GM19452 (cell line): ENCODE results near the gene ANKRD34B.
"Not testable (repeated sequence)": the region's sequence is repeated elsewhere in the genome, so short reads cannot be mapped to it uniquely, and the experiment has no call there.

Experiments
- ATAC-seq: cut with Tn5 transposase; IDR thresholded peaks from one replicate; pipeline ENCODE4 v1.9.1; 2021; ENCODE audit not compliant: unreplicated experiment

The ANKRD34B gene

DNA sequence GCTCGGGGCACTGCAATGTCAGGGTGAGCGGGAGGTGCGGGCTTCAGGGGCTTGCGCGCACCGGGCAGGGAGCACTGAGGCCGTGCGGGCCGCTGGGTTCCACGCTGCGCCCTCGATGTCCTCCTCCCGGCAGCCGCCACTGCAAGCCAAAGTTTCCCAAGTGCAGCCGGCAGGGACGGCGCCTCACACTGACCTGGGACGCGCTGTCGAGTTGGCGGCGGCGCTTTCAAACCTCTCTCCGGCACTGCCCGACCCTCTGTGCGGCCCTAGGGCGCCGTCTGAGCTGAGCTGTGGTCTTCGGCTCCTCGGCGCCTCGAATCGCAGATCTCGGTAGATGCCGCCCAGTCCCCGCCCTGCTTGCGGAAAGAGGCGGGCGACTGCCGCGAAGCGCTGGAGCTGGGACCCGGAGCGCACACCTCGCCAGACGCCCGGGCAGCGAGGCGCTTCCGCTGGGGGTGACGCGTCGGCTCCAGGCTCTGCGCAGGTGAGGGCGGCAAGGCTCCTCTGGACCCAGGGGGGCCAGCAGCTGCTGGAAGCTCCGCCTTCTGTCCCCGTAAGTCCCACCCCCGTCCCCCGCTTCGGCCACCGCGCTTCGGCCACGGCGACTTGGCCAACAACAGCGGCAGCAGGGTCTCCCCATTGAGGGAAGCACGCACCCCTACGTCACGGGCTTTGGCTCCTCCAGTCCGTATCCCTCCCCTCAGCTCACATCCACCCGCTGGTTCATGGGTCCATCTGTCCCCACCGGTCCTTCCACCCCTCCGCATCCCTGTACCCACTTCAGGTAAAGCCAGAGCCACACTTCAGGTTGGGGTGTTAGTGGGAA lies at the start of gene ANKRD34B:
Gene ANKRD34B (minus strand): TSS at position 320 of the 826 bp plus-strand sequence. CDS start 10,261 bp downstream, outside the sequence.
- ATAC-seq, result no peak

DNA sequence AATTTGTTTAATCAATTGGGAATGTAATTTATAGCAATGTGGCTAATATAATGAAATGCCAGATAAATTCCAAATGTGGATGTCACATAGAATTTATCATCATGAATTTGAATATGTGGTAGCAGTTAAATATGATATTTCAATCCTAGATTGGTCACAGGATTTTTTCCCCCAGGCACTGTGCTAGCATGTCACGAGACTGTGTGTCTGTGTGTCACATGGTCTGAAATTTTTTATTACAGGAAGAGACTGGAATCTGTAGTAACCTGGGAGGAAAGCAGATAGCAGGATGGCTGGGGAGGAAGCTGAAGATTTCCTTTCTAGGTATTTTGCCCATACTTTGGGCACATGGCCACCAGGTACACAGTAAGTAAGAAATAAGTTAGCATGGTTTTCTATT lies 49.0 kb upstream of the ANKRD34B start:
- ATAC-seq, result no peak

DNA sequence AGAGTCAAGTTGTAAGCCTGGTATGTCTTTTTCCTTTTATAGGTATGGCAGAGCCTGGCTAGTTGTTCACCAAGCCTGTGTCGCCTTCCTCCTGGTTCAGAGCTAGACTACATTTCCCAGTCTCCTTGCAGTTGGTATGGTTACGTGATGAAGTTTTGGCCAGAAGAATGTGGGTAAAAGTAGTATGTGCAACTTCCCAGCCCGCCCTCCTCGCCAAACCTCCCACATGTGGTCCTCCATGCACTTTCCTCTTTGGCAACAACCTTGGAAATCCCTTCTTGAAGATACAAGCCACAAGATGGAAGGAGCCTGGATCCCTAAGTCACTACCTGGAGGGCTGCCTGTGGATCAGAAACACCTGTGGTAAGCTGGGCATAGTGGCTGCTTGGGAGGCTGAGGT lies 48.4 kb upstream of the ANKRD34B start:
- no peak for ATAC-seq

DNA sequence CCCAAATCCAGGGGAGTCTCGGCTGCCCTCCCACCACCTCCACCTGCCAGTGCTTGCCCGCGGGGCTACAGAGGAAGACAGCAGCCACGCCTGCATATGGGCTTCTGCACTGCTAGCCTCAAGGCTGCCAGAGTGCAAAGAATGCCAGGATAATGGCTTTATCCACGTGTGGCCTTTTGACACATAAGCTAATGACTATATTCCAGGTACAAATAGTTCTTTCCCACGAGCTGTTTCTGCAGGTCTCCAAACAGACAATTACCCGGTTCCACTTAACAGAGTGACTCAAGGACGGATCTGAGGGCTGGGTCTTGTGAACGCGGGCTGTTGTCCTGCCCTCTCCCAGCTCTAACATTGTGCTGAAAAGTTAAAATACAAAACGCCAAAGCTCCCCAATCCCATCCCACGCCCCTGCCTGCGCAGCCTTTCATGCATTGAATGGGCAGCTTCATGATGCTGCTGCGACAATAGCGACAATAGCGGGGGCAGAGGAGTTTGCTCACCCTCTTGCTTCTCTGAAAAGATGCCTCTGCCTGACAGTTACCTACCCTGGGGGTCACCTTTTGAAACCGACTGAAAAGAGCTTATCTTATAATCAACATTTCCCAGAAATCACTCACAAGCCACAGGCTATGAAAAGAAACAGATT lies 45.3 kb upstream of the ANKRD34B start:
- ATAC-seq, result no peak

DNA sequence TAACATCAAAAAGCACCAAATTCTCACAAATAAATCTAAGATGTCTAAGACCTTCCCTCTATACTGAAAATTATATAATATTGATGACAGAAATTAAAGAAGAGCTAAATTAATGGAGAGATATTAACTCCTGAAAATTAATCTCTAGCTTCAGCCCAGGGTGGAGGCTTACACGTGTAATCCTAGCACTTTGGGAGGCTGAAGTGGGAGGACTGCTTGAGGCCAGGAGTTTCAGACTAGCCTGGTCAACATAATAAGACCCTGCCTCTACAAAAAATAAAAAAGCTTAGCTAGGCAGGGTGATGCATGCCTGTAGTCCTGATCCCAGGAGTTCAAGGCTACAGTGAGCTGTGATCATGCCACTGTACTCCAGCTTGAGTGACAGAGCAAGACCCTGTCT lies 39.6 kb upstream of the ANKRD34B start:
- no peak for ATAC-seq

DNA sequence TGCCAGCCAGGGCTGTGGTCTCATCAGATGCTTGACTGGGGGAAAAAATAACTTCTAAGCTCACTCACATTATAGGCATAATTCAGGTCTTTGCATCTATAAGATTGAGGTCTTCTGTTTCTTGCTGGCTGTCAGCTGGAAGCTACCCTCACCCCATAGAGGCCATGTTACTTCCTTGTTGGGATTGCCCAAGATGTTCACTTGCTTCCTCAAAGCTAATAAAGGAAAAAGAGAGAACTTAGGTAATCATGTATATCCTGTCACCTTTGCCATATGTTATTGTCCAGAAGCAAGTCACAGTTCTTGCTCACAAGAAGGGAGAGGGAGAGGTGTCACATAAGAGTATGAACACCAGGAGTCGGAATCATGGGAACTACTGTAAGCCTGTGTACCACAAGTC lies 38.7 kb upstream of the ANKRD34B start:
- ATAC-seq, result no peak

DNA sequence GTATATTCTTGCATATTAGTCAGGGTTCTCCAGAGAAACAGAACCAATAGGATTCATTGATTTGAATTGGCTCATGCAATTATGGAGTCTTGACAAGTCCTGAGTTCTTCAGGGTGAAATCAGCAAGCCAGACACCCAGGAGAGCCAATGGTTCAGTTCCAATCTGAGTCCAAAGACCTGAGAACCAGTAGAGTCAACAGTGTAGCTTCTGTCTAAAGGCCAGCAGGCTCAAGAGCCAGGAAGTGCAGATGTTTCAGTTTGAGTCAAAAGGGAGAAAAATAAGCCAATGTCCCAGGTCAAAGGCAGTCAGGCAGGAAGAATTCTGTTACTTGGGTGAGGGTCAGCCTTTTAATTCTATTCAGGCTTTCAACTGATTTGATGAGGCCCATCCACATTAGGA lies 37.8 kb upstream of the ANKRD34B start:
- peak; percentile 74 for ATAC-seq

DNA sequence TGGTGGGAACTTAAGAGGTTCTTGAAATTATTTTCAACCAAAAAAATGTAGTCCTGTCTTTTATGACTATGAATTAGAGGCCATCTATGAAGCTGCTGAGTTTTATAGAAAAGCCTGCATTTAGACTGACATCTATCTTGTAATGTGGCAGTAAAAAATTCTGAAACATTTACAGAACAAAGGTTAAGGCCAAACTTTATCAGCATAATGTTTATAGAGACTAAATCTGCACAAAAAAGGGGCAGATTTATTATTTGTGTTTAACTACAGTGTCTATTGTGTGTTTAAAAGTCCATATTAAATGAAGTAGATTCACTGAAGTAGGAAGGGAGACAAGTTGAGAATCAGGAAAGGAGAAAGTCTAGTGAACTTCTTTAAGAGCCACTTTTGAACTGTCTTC lies 37.3 kb upstream of the ANKRD34B start:
- ATAC-seq, result no peak

DNA sequence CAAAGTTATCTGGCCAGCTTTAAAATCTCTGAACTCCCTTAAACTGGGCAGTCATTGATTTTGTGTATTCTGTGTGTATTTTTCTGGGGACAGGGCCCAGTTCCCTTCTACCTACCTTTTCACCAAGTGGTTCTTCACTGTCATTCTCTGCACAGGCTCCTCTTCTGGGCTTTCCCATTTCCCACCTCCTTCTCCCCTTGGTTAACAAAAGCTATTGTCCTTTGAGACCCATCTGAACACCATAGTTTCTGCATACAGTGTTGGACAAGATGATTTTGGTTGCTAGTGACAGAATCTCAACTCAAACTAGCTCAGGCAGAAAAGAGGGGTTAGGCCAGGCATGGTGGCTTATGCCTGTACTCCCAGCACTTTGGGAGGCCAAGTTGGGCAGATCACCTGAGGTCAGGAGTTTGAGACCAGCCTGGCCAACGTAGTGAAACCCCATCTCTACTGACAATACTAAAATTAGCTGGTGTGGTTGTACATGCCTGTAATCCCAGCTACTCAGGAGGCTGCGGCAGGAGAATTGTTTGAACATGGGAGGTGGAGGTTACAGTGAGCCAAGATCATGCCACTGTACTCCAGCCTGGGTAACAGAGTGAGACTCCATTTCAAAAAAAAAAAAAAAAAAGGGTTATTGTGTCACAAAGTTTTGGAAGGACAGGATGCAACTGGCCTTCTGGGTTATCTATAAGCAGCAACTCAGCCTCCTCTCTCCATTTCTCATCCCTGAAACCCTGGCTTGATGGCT lies 31.0 kb upstream of the ANKRD34B start:
- ATAC-seq, result no peak

DNA sequence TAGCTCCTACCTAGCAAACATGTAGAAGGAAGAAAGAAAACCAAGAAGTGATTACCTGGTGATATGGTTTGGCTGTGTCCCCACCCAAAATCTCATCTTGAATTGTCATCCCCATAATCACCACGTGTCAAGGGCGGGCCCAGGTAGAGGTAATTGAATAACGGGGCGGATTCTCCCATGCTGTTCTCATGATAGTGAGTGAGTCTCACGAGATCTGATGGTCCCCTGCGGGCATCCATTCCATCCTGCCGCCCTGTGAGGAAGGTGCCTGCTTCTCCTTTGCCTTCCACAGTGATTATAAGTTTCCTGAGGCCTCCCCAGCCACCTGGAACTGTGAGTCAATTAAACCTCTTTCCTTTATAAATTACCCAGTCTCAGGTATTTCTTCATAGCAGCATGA lies 27.4 kb upstream of the ANKRD34B start:
- ATAC-seq, result no peak

DNA sequence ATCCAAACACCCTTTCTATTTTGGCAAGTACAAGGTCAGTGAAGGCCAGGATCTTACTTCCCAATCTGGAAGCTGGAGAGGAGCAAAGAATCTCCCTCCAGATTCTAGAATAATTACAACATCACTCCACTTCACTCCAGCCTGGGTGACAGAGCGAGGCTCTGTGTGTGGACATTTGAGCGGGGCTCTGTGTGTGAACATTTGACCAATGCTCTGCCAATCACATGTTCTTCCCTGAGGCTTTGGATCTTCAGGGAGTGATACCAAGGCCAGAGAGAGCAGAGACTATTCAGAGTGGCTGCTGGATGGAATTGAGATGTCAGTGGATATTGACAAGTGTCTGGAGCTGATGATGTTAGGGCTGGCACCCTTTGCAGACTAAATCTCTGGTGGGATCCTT lies 24.7 kb upstream of the ANKRD34B start:
- ATAC-seq, result no peak

DNA sequence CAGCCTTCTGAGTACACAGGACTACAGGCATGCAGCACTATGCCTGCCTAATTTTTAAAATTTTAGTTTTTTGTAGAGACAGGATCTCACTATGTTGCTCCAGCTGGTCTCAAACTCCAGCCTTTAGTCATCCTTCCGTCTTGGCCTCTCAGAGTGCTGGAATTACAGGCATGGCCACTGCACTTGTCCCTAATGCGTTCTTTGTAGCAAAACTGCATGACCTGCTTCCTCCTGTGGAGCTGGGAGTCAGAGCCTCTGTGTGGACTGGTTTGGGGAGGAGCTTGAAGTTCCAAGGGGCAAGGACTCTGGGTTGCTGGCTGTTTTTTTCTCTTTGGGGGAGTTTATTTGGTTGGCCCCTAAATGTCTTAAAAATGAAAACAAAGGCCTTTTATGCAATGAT lies 22.7 kb upstream of the ANKRD34B start:
- ATAC-seq, result no peak

DNA sequence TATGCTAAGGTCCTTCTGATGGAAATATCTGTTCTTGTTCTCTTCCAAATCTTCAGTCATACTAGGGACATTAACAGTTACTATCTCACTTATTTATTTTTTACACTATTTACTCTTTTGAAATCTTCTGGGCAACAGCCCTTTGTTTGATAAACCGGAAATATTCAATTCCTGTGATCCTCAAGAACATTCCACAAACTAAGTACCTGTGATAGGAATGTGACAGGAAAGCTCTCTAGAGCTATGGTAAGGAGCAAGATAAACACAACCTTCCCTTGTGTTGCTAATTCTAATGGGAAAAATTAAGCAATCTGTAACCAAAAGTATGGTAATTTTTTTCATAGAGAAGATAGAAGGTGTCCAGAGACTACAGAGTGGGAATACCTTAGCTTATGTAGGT lies 22.0 kb upstream of the ANKRD34B start:
- ATAC-seq, result no peak

DNA sequence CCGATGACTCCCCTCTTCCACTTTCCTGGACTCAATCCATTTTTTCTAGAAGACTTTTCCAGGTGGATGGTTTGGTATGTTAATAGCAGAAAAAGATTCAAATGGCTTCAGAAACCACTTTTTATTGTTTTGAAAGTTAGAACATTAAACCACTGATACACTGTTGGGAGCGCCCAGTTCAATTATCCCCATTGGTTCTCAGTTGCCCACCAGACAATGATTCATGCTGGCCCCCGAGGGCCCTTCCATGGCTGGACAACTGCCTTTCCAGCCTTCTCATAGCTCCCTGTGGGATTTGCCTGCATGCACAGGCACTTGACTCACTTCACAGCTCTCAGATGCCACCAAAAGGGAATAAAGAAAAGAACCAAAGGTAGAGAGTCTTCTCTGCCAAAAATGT lies 21.3 kb upstream of the ANKRD34B start:
- no peak for ATAC-seq

DNA sequence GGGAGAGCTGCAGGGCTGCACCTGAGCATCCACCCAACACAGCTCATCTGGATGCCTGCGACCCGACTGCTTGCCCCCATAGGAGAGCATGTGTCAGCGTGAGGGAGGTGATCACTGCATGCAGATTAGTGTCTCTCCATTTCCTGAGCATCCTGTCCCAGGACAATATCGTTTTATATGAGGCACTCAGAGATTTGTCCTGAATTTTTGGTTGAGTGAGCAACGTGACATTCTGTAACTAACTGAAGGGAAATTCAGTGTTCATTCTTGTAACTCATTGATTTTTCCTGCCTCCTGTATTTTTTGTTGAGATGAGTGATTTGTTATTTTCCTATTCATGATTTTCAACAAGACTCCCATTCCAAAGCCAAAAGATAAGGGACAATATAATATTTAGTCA lies 20.7 kb upstream of the ANKRD34B start:
- no peak for ATAC-seq

DNA sequence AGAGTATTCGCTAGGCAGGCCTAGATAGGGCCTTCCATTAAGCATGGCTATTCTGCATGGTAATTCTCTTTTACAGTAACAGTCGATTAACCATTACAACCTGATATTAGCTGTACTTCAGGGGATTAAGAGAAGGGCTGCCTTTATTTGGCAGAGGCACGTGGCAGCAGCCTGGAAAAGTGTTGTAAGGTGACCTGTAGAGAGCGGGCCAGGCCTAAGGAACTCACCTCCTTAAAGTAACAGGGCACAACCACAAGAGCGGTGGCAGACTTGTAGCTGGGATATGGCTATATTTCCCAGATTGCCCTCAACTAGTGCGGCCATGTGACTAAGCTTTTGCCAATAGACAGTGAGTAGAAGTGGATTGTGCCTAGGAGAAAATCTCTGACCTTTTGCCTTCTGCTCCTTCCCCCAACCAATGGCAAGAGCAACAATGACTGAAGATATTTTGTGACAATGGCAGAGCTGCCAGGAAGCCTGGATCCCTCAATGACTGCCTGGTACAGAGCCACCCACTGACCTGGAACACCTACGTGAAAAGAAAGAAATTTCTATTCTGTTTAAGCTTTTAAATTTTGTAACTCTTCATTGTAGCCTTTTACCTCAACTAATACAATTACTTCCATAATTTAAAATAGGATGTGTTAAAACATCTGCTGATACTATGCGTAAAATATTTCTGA lies 18.9 kb upstream of the ANKRD34B start:
- ATAC-seq, result no peak

DNA sequence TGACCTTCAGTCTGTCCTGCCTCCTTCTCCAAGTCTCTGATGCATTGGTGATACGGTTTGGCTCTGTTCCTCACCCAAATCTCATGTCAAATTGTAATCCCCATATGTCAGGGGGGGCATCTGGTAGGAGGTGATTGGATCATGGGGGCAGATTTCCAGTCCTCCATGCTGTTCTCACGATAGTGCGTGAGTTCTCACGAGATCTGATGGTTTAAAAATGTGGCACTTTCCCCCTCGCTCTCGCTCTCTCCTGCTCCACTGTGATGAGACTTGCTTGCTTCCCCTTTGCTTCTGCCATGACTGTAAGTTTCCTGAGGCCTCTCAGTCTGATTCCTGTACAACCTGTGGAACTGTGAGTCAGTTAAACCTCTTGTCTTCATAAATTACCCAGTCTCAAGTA lies 14.7 kb upstream of the ANKRD34B start:
- ATAC-seq, result no peak

DNA sequence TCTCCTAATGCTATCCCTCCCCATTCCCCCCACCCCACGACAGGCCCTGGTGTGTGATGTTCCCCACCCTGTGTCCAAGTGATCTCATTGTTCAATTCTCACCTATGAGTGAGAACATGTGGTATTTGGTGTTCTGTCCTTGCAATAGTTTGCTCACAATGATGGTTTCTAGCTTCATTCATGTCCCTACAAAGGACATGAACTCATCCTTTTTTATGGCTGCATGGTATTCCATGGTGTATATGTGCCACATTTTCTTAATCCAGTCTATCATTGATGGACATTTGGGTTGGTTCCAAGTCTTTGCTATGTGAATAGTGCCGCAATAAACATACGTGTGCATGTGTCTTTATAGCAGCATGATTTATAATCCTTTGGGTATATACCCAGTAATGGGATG lies 10.2 kb upstream of the ANKRD34B start:
- not testable (repeated sequence) for ATAC-seq

DNA sequence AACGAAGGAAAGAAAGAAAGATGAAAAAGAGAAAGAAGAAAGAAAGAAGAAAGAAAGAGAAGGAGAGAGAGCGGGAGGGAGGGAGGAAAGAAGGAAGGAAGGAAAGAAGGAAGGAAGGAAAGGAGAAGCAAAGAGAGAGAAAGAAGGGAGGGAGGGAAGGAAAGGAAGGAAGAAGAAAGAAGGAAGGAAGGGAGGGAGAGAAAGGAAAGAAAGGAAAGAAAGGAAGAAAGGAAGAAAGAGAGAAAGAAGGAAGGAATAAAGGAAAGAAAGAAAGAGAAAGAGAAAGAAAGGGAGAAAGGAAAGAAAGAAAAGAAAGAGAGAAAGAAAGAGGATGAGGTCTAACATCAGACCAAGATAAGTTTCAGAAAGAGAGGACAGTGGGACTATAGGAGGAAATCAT lies 9.0 kb upstream of the ANKRD34B start:
- ATAC-seq, result no peak

DNA sequence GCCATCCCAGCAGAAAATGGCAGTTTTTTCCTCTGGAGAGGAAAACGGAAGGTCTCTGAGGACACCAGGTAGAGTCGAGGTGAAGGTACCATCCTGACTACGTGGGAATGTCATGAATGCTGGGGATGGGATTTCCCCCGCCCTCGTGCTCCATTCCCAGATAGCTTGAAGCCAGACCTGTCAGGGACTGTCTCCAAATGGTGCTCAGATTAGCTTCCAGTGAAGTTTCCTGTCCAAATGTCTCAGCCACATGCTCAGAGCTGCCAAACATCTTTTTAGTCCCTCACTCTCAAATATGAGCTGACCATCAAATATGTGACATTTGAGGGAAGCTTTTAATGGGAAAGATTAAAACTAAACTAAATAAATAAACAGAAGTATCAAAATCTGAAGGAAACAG lies 7.6 kb upstream of the ANKRD34B start:
- no peak for ATAC-seq

DNA sequence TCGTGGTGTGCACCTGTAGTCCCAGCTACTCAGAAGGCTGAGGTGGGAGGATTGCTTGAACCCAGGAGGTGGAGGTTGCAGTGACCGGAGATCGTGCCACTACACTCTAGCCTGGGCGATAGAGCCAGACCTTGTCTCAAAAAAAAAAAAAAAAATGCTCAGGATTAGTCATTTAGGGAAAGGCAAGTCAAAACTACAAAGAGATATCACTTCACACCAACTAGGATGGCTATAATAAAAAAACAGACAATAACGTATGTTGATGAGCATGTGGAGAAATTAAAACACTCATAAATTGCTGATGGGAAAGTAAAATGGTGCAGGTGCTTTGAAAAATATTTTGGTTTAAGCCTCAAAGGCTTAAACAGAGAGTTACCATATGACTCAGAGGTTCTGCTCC lies 6.3 kb upstream of the ANKRD34B start:
- no peak for ATAC-seq
